ENCODE results near the gene FRMD4A. TPM values are rescaled to one million over a fixed set of nuclear protein-coding genes. Genes with fewer than 3 reads are reported as not detected.

FRMD4A gene
- total RNA-seq, 2 experiments from 2014 or later, result 0.30 to 0.35 TPM

DNA sequence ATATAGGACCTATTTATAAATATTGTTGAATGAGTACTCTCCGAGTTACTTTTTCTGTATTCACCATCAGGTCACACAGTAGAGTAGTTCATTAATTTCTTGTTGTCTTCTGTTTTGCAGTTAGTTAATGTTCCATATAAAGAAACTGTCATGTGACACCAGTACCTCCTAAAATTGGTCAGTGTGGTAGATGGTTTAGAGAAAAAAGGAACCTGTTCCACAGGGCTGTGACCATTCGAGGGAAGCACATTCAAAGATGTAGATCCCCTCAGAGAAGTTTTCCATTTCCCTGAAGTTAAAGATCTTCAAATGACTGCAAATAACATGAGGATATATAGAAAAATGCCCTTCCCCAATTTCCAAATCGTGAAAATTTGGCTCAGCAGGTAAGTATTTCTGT is 698.3 kb downstream of the FRMD4A start:
- POLR2A ChIA-PET, result no interaction called here
- Mint-ChIP-seq H3K27me3 (no peaks in the 10 kb centered on the region), H3K36me3 (ENCODE audit: low read depth) (peaks cover 14% of the 10 kb centered on the region)

DNA sequence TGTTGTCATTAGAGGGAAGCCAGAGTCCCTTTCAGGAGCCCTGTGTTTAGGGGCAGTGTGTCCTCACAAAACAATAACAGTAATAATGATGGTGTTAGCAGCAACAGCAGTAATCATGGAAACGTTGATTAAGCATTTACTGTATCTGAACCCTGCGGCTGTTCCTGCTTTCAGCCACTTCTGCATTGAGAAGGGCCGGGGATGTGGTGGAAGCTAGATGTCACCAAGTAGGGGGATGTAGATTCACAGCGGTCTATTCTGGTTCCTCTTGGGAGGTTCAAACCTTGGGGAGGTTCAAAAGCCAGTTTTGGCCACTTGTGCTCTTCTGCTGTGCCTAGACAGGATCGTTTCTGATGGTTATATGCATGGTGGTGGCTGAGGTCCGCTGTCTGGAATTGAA is 699.1 kb downstream of the FRMD4A start:
- no peaks in the 10 kb centered on the region for H3K27me3 Mint-ChIP-seq
- peaks cover 14% of the 10 kb centered on the region for H3K36me3 Mint-ChIP-seq (ENCODE audit: low read depth)
- POLR2A ChIA-PET, result no interaction called here
- H3K4me3 Mint-ChIP-seq, result no peak overlapping the region
- H3K4me1 Mint-ChIP-seq, result no peaks in the 10 kb centered on the region
- DNase-seq, result no peak
- H3K9me3 Mint-ChIP-seq, result no peaks in the 10 kb centered on the region
- CTCF ChIA-PET, result interaction anchor here (0.5 kb wide), 1 partner anchor 18 kb away, joined by 3 read pairs; no protein-coding TSS in a partner anchor
- H3K27ac Mint-ChIP-seq, result no peak overlapping the region

More for the DNA sequence above, 698.3 kb downstream of the FRMD4A start:
- DNase-seq, result no peak
- Mint-ChIP-seq H3K9me3 (no peaks in the 10 kb centered on the region), H3K4me3 (no peak overlapping the region), H3K27ac (no peak overlapping the region), H3K4me1 (no peaks in the 10 kb centered on the region)
- CTCF ChIA-PET, result no interaction called here

DNA sequence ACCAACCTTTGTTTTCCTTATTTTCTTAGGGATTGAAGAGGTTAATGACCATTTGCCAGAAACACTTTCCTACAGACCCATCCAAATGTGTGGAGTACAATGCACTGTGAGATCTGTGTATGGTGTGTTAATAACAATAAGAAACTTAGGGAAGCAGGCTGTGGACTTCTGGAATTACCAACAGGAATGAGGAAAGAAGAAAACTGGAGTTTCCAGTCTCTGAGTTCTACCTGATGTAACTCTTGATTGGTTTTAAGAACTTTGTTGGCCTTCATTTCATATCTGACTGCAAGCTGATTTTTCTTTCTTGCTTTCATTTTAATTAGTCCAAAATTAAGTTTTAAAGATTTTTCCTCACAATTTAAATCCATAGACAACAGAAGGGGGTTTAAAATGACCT is 700.5 kb downstream of the FRMD4A start:
- Mint-ChIP-seq H3K36me3 (ENCODE audit: low read depth) (peaks cover 14% of the 10 kb centered on the region), H3K27ac (no peak overlapping the region), H3K27me3 (no peaks in the 10 kb centered on the region), H3K9me3 (no peaks in the 10 kb centered on the region), H3K4me1 (no peaks in the 10 kb centered on the region), H3K4me3 (no peak overlapping the region)
- ChIA-PET POLR2A (no interaction called here), CTCF (no interaction called here)
- DNase-seq, result no peak

DNA sequence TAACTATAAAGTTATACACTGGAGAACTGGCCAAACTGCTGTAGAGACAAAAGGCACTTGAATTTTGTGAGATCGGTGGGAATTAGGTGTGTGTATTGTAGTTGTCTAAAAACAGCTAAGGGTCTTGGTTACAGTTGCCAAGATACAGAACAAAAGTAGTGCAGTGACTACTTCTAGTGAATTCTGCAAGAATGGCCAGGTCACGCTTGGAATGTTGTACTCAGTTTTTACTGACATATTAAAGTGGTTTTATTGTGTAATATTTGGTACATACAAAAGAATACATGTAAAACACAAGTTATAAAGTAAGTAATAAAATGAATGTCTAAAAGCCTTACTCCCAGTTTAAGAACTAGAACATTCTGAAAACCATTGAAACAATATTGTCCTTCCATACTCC is 701.6 kb downstream of the FRMD4A start:
- H3K36me3 Mint-ChIP-seq (ENCODE audit: low read depth), result peaks cover 14% of the 10 kb centered on the region
- CTCF ChIA-PET, result no interaction called here

DNA sequence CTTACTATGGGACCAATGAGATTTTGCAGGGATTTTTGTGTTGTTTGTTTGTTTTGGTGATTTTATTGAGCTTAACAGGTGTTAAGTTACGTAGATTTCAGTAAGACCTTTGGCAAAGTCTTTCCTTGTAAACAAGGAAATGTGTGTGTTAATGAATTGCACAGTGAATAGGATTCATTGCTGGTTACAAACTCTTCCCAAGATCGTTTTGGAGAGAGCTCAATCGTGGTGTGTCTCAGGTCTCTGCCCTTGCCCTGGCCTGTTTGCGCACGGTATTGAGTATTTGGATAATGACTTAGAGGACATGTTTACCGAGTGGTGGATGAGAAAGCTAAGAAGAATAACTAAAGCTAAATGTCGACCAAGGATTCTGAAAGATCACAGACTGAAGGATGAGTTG is 702.1 kb downstream of the FRMD4A start:
- Mint-ChIP-seq H3K27me3 (no peaks in the 10 kb centered on the region), H3K9me3 (no peaks in the 10 kb centered on the region), H3K27ac (no peak overlapping the region), H3K4me3 (no peak overlapping the region), H3K36me3 (ENCODE audit: low read depth) (peaks cover 14% of the 10 kb centered on the region), H3K4me1 (no peaks in the 10 kb centered on the region)
- no peak for DNase-seq
- CTCF ChIA-PET, result no interaction called here
- POLR2A ChIA-PET, result no interaction called here

More for the DNA sequence above, 701.6 kb downstream of the FRMD4A start:
- Mint-ChIP-seq H3K4me1 (no peaks in the 10 kb centered on the region), H3K9me3 (no peaks in the 10 kb centered on the region), H3K27ac (no peak overlapping the region), H3K27me3 (no peaks in the 10 kb centered on the region), H3K4me3 (no peak overlapping the region)
- POLR2A ChIA-PET, result no interaction called here
- DNase-seq, result no peak

DNA sequence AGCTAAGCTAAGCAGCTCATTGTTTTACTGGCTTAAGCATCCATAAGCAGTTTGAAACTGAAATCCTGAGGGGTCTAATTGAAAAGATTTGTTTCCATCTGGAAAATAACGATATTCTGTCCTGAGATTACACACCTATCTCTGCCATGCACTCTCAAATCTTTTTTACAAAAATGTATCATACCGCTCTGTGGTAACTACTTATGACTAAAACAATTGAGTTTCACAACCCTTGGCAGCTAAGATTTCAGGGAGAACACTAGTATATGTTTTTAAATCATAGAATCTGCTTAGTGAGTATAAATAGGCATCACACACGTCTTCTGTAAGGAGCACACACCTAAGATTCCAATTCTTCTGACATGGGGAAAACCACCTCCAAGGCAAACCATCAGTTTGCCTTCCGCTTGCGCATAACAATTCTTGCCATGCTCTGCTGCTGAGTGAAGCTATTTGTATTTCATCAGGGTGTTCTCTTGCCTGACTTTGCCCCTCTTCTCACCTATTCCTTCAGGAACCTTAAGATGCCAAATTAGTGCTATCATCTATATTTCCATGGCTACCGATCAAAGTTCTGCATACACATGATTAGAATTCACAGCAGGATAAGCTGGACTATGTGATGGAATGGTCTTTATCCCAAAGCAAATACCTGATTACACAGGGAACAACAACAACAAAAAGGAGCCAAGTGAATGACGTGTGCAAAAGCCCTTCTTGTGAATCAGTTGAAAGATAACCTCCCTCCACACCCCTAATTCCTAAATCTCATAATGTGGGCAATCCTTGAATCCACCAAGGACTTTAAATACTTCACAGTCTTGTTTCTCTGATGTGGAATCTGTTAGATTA is 703.0 kb downstream of the FRMD4A start:
- ChIA-PET POLR2A (no interaction called here), CTCF (no interaction called here)
- no peak overlapping the region for H3K4me3 Mint-ChIP-seq
- peaks cover 14% of the 10 kb centered on the region for H3K36me3 Mint-ChIP-seq (ENCODE audit: low read depth)
- DNase-seq, result no peak
- H3K27ac Mint-ChIP-seq, result no peak overlapping the region
- H3K4me1 Mint-ChIP-seq, result no peaks in the 10 kb centered on the region
- no peaks in the 10 kb centered on the region for H3K9me3 Mint-ChIP-seq
- no peaks in the 10 kb centered on the region for H3K27me3 Mint-ChIP-seq

DNA sequence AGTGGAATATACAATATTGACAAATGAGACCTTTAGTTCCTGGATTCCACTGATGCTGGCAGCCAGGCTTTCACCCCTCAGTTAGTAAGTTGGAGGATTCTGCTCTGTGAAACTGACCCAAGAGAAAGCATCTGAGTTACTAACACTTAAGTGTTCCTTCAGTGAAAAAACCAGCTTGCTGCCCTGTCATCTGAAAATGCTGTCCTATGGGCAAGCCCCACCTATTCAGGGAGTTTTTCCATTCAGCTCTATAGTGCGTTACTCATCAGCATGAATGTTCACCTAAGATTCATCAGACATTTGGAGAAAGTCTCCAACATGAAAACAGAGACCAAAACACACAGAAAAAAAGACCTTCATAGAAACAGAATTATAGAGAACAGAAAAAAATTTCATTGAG is 706.1 kb downstream of the FRMD4A start:
- H3K4me1 Mint-ChIP-seq, result no peaks in the 10 kb centered on the region
- peaks cover 3% of the 10 kb centered on the region for H3K36me3 Mint-ChIP-seq (ENCODE audit: low read depth)
- no peak overlapping the region for H3K4me3 Mint-ChIP-seq
- no peaks in the 10 kb centered on the region for H3K27me3 Mint-ChIP-seq
- DNase-seq, result no peak
- H3K9me3 Mint-ChIP-seq, result no peaks in the 10 kb centered on the region
- POLR2A ChIA-PET, result no interaction called here
- H3K27ac Mint-ChIP-seq, result no peak overlapping the region
- CTCF ChIA-PET, result no interaction called here

DNA sequence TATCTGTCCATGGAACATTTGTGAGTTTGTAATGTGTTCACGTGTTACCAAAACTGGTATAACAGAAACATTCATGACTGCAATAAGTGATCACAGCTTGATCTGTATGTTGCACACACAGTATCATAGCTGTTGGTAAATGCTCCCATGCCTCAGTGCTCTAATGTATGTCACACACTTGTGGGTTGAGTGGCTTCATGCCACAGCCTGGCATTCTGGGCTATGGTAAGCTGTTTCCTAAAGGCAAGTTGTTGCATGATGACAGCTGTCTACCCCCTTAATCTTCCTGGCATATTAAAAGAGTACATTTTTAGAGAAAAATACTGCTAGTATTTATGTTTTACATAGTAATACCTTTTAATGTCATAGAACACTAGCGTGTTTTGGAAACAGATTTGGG is 708.8 kb downstream of the FRMD4A start:
- ChIA-PET POLR2A (no interaction called here), CTCF (no interaction called here)
- no peak for DNase-seq
- no peaks in the 10 kb centered on the region for H3K4me1 Mint-ChIP-seq
- H3K36me3 Mint-ChIP-seq (ENCODE audit: low read depth), result peaks cover 6% of the 10 kb centered on the region
- H3K27me3 Mint-ChIP-seq, result no peaks in the 10 kb centered on the region
- H3K9me3 Mint-ChIP-seq, result no peaks in the 10 kb centered on the region
- no peak overlapping the region for H3K27ac Mint-ChIP-seq
- H3K4me3 Mint-ChIP-seq, result no peak overlapping the region

DNA sequence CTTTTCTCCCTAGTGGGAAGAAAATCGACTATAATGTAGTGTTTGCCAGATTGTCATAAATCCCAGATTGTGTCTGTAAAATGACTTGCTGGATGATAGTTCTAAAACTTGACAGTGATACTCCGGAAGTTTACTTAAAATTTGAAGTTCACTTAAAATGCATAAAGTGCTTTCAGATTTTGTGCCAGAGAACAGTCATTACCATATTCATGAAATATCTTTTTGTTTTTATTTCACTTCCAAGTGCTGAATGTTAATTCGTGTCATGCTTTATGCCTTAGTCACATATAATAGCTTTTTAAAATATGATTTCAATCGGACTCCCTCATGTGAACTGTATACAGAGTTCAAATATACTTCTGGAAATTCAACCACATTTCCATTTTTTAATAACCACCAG is 713.6 kb downstream of the FRMD4A start:
- H3K4me1 Mint-ChIP-seq, result no peaks in the 10 kb centered on the region
- DNase-seq, result no peak
- H3K4me3 Mint-ChIP-seq, result no peak overlapping the region
- ChIA-PET POLR2A (no interaction called here), CTCF (no interaction called here)
- peaks cover 22% of the 10 kb centered on the region for H3K36me3 Mint-ChIP-seq (ENCODE audit: low read depth)
- H3K27me3 Mint-ChIP-seq, result no peaks in the 10 kb centered on the region
- no peaks in the 10 kb centered on the region for H3K9me3 Mint-ChIP-seq
- H3K27ac Mint-ChIP-seq, result no peak overlapping the region

DNA sequence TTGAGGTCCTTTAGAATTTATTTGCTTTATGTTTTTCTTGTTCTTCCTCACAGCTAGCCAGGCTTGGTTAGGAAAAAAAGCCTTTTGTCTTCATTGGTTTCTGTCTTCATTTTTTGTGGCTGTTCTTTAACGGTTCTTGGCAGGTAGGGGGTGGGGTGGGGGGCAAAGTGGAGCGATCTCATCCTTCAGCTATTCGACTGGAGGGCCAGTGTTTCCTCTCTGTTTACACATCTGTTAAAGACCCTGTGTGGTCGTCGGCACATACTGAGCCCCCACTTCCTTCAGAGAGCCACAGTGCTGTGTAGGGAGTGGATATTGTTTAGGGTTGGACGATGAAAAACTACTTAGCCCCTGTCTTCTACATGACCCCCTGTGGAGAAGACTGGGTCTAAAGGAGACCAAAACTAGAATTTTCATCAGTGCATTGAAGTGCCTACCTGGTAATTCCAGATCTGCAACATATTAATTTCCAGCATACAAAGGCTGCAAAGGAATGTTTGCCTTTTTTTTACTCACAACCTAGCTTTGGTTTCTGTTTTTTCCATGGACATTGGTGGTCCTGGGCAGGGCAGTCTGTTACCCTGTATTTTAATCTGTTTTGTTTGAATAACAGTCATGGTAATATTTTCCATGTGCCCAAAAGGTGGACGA is 714.9 kb downstream of the FRMD4A start:
- CTCF ChIA-PET, result interaction anchor here (0.7 to 1.3 kb wide), 3 partner anchors 44 to 505 kb away, joined by 3 to 4 read pairs (median 3); no protein-coding TSS in a partner anchor
- Mint-ChIP-seq H3K4me1 (no peaks in the 10 kb centered on the region), H3K36me3 (ENCODE audit: low read depth) (peaks cover 30% of the 10 kb centered on the region), H3K4me3 (no peak overlapping the region), H3K9me3 (no peaks in the 10 kb centered on the region), H3K27me3 (no peaks in the 10 kb centered on the region), H3K27ac (no peak overlapping the region)
- DNase-seq, result no peak
- POLR2A ChIA-PET, result no interaction called here

DNA sequence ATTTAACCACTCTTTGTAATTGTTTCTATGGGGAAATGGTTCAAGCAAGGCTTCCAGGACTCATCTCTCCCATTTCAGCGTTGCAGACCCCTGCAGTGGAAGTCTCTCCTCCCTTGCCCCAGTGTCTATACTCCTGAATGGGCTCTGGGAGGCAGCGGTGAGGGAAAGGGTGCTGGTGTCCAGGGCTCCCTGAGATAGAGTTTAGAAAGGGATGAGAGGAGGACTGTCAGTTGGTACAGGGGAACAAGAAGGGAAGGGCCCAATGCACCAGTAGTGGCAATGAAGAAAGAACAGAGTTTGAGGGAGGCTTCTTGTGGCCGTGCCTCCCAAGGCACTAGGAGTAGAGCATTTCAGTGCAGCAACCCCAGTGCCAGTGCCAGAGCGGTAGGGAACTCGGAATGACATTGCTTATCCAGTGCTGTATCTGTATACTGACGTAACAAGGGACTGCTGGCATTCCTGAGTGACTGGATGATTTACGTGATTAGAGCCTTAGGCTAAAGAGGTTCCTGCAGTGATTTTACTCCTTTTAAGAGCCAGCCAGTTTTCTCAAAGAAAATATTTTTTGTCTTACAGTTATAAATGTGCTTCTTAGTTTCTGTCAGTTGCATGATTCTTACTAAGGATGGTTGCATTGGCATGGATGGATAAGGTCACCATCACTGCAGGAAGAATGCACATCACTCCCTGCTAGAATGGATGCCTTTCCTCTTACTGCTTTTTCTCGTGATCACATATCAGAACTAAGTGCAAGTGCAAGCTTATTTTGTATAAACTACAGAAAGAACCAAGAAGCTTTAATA is 716.0 kb downstream of the FRMD4A start:
- Mint-ChIP-seq H3K36me3 (ENCODE audit: low read depth) (peaks cover 37% of the 10 kb centered on the region), H3K4me3 (no peak overlapping the region), H3K9me3 (no peaks in the 10 kb centered on the region), H3K27me3 (no peaks in the 10 kb centered on the region), H3K27ac (no peak overlapping the region), H3K4me1 (no peaks in the 10 kb centered on the region)
- POLR2A ChIA-PET, result no interaction called here
- DNase-seq, result no peak
- CTCF ChIA-PET, result interaction anchor here (0.7 to 1.3 kb wide), 2 partner anchors 45 to 504 kb away, joined by 3 to 4 read pairs; no protein-coding TSS in a partner anchor

DNA sequence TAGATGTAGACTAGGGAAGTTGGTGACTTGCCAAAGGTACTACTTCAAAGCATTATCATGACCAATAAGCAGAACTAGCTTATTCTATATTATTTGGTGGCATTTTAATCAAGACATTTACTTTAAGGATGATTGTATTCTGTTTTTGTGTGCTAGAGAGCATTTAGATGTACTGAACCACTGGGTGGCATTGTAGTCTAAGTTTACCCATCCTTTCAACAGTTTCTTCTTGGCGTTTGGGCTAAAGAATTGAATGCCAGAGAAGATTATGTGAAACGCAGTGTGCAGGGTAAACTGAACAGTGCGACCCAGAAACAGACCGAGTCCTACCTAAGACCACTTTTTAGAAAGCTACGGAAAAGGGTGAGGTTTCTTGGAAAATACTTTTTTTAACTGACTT is 717.2 kb downstream of the FRMD4A start:
- Mint-ChIP-seq H3K9me3 (no peaks in the 10 kb centered on the region), H3K27me3 (no peaks in the 10 kb centered on the region), H3K36me3 (ENCODE audit: low read depth) (peaks cover 39% of the 10 kb centered on the region), H3K4me3 (no peak overlapping the region), H3K4me1 (no peaks in the 10 kb centered on the region), H3K27ac (no peak overlapping the region)
- CTCF ChIA-PET, result interaction anchor here (0.7 kb wide), 1 partner anchor 18 kb away, joined by 3 read pairs; no protein-coding TSS in a partner anchor
- POLR2A ChIA-PET, result no interaction called here
- DNase-seq, result no peak

DNA sequence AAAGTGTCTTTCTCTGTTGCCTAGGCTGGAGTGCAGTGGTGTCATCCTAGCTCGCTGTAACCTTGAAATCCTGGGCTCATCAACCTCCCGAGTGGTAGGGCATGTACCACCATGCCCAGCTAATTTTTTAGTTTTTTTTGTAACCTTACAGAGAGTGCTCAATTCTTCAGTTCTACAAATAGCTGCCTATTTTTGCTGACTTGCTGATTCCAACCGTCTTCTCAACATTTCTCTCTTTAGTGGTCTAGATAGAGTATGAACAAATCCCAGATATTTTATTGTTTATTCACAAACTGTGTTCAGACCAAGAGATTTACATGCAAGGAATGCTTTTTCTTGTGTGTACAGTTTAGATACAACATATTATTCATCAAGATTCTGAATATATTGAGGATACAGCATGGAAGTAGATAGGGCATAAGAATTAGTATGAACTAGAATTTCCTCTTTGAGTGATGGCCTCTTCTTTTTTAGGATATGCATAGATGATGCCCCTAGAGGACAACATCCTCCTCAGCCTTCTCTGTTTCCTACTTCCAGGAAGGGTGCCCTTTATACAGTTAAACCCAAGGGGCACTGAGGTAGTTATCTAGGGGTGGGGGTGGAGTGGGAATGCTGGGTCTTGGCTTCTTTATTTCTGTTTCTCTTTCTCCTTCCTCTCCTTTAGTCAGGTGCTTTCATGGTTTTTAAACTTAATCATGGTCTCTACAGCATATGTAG is 717.9 kb downstream of the FRMD4A start:
- Mint-ChIP-seq H3K36me3 (ENCODE audit: low read depth) (peaks cover 36% of the 10 kb centered on the region), H3K27ac (no peak overlapping the region), H3K4me1 (no peaks in the 10 kb centered on the region), H3K4me3 (no peak overlapping the region), H3K9me3 (no peaks in the 10 kb centered on the region), H3K27me3 (no peaks in the 10 kb centered on the region)
- DNase-seq, result no peak
- CTCF ChIA-PET, result interaction anchor here (0.7 kb wide), 1 partner anchor 19 kb away, joined by 3 read pairs; no protein-coding TSS in a partner anchor
- POLR2A ChIA-PET, result no interaction called here

Data from activated CD4-positive, alpha-beta memory T cell treated with anti-CD3 and anti-CD28 coated beads, Interleukin-2, amount 10 ng/mL, durations not matched to agents 7 days and 5 days (primary cell).